ENCODE data around the gene XYLT2.

DNA sequence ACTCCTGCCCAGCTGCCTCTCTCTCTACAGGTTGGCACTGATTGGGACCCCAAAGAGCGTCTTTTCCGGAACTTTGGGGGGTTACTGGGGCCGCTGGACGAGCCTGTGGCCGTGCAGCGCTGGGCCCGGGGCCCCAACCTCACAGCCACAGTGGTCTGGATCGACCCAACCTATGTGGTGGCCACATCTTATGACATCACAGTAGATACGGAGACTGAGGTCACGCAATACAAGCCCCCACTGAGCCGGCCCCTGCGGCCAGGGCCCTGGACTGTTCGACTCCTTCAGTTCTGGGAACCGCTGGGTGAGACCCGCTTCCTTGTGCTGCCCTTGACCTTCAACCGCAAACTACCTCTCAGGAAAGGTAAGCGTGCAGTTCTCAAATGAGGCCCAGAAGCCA, 12.3 kb downstream of the XYLT2 start:
- TF ChIP-seq, protein P1, sequence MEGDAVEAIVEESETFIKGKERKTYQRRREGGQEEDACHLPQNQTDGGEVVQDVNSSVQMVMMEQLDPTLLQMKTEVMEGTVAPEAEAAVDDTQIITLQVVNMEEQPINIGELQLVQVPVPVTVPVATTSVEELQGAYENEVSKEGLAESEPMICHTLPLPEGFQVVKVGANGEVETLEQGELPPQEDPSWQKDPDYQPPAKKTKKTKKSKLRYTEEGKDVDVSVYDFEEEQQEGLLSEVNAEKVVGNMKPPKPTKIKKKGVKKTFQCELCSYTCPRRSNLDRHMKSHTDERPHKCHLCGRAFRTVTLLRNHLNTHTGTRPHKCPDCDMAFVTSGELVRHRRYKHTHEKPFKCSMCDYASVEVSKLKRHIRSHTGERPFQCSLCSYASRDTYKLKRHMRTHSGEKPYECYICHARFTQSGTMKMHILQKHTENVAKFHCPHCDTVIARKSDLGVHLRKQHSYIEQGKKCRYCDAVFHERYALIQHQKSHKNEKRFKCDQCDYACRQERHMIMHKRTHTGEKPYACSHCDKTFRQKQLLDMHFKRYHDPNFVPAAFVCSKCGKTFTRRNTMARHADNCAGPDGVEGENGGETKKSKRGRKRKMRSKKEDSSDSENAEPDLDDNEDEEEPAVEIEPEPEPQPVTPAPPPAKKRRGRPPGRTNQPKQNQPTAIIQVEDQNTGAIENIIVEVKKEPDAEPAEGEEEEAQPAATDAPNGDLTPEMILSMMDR (conservative IDR thresholded peaks at IDR 0.05; ENCODE audit: low read length), result no peak
- no peak for TF ChIP-seq EZH2phosphoT487 (IDR thresholded peaks at IDR 0.05; ENCODE audit: borderline replicate concordance, low read depth, low read length)

All from OCI-LY7 (cell line).